K562 (cell line): ENCODE data around the gene MDK. TPM values are rescaled to one million over a fixed set of nuclear protein-coding genes. Genes with fewer than 3 reads are reported as not detected.

Experiments used
- BRCA1 ChIP-seq, 2 experiments: fragments of 450-650 bp in 1 of 2; sonication (generic) in 1 of 2; formaldehyde crosslinking in 1 of 2; IDR thresholded peaks; 2 replicates each; pipeline versions ENCODE4 v1.5.0 to v1.6.1; 2017 to 2020; ENCODE audit warnings: mild to moderate bottlenecking in 1 of 2, missing genetic modification reagents in 1 of 2
- BRF2 ChIP-seq: IDR thresholded peaks from 3 replicates; pipeline ENCODE4 v1.6.1; 2011; ENCODE audit warnings: borderline replicate concordance, mild to moderate bottlenecking; ENCODE audit not compliant: insufficient read length, insufficient read depth
- CREB5 ChIP-seq: fragments of 250-450 bp; sonication (Bioruptor Pico); IDR thresholded peaks from 2 replicates; pipeline ENCODE4 v1.5.0; 2020; ENCODE audit warnings: mild to moderate bottlenecking
- CTBP1 ChIP-seq: fragments of 450-650 bp; IDR thresholded peaks from 2 replicates; pipeline ENCODE4 v1.6.1; 2016; ENCODE audit warnings: borderline replicate concordance
- FOXA3 ChIP-seq, 2 experiments: fragments of 450-650 bp in 1 of 2; sonication (generic) in 1 of 2; formaldehyde crosslinking; IDR thresholded peaks in 1 of 2; conservative IDR thresholded peaks in 1 of 2; 2 replicates each; pipeline versions ENCODE4 v1.4.0 to v1.8.0; 2020 to 2022; ENCODE audit warnings: mild to moderate bottlenecking in 2 of 2, missing genetic modification reagents in 1 of 2
- GABPB1 ChIP-seq: sonication (generic); formaldehyde crosslinking; IDR thresholded peaks from 2 replicates; pipeline ENCODE4 v1.8.0; 2022; ENCODE audit warnings: mild to moderate bottlenecking, missing genetic modification reagents
- GTF2A2 ChIP-seq: IDR thresholded peaks from 2 replicates; pipeline ENCODE4 v1.6.1; 2016; ENCODE audit warnings: mild to moderate bottlenecking, missing genetic modification characterization, missing compliant biosample characterization
- KAT8 ChIP-seq: fragments of 450-650 bp; IDR thresholded peaks from 2 replicates; pipeline ENCODE4 v1.6.1; 2016; ENCODE audit warnings: low read depth, mild to moderate bottlenecking
- MAFK ChIP-seq: IDR thresholded peaks from 2 replicates; pipeline ENCODE4 v1.6.1; 2011; ENCODE audit warnings: low read length, improper control_type of control experiment
- MCM7 ChIP-seq, 2 experiments: fragments of 450-650 bp; IDR thresholded peaks; 2 replicates each; pipeline ENCODE4 v1.6.1; 2016 to 2018
- MED1 ChIP-seq: sonication (generic); formaldehyde crosslinking; IDR thresholded peaks from 2 replicates; pipeline ENCODE4 v1.8.1; 2023; ENCODE audit warnings: missing genetic modification reagents, borderline replicate concordance
- MTA1 ChIP-seq: fragments of 450-650 bp; IDR thresholded peaks from 2 replicates; pipeline ENCODE4 v1.6.1; 2017; ENCODE audit warnings: borderline replicate concordance
- NCOA6 ChIP-seq: fragments of 450-650 bp; IDR thresholded peaks from 2 replicates; pipeline ENCODE4 v1.6.1; 2017; ENCODE audit warnings: mild to moderate bottlenecking
- NKRF ChIP-seq: fragments of 450-650 bp; IDR thresholded peaks from 2 replicates; pipeline ENCODE4 v1.6.1; 2016; ENCODE audit warnings: borderline replicate concordance
- PCBP1 ChIP-seq: fragments of 200-400 bp; formaldehyde crosslinking; IDR thresholded peaks from 2 replicates; pipeline ENCODE4 v1.6.1; 2018; ENCODE audit warnings: mild to moderate bottlenecking, low read depth, low read length; ENCODE audit not compliant: poor library complexity, severe bottlenecking
- POLR2A ChIP-seq: fragments of 450-650 bp; conservative IDR thresholded peaks from 2 replicates; pipeline ENCODE4 v1.6.1; 2016
- RB1 ChIP-seq: fragments of 450-650 bp; IDR thresholded peaks from 2 replicates; pipeline ENCODE4 v1.6.1; 2017; ENCODE audit warnings: low read depth, mild to moderate bottlenecking
- RBM39 ChIP-seq: fragments of 200-400 bp; formaldehyde crosslinking; optimal IDR thresholded peaks from 2 replicates; pipeline ENCODE3; 2018; ENCODE audit warnings: low read depth, low read length
- SNAPC5 ChIP-seq: fragments of 250-450 bp; sonication (Bioruptor Pico); IDR thresholded peaks from 2 replicates; pipeline ENCODE4 v1.8.0; 2021; ENCODE audit warnings: moderate library complexity, mild to moderate bottlenecking, inconsistent platforms
- TBL1XR1 ChIP-seq, 2 experiments: IDR thresholded peaks; 2 replicates each; pipeline ENCODE4 v1.6.1; 2012; ENCODE audit warnings: improper control_type of control experiment in 2 of 2, low read length in 2 of 2, mild to moderate bottlenecking in 1 of 2
- TCF7 ChIP-seq: sonication (generic); IDR thresholded peaks from 2 replicates; pipeline ENCODE4 v1.6.1; 2016; ENCODE audit warnings: antibody characterized with exemption, borderline replicate concordance
- ZNF124 ChIP-seq: sonication (generic); formaldehyde crosslinking; IDR thresholded peaks from 2 replicates; pipeline ENCODE4 v1.8.1; 2022; ENCODE audit warnings: missing genetic modification reagents
- ZNF23 ChIP-seq: fragments of 250-450 bp; sonication (Bioruptor Pico); IDR thresholded peaks from 2 replicates; pipeline ENCODE4 v1.4.0; 2020; ENCODE audit warnings: mild to moderate bottlenecking
- ZNF644 ChIP-seq: fragments of 200-800 bp; sonication (Bioruptor generic); IDR thresholded peaks from 2 replicates; pipeline ENCODE4 v1.6.1; 2016; ENCODE audit warnings: low read depth, missing genetic modification characterization, missing compliant biosample characterization
- polyA plus RNA-seq, 8 experiments: library from polyadenylated mRNA; depleted of rRNA in 4 of 8; stranded (reverse) in 5 of 8; unstranded in 3 of 8; fragments of >200 nt; fragmentation: Nextera tagmentation in 2 of 8; fragmentation: Illumina TruSeq in 1 of 8; extraction: Ambion mirVana in 2 of 8; extraction: Trizol in 1 of 8; gene quantifications; 2 replicates each; pipeline versions ENCODE4 v1.2.1 to v1.2.3, GENCODE V29; 2011 to 2014; ENCODE audit warnings: inconsistent platforms in 1 of 8, missing spikeins in 1 of 8
- total RNA-seq, 7 experiments: library from RNA; depleted of rRNA in 6 of 7; stranded (reverse); fragments of >200 nt in 6 of 7; fragmentation: Illumina TruSeq in 2 of 7; extraction: Trizol in 2 of 7; gene quantifications; 2 replicates each; pipeline versions ENCODE4 v1.2.1 to v1.2.3, GENCODE V29; 2011 to 2021; ENCODE audit warnings: low replicate concordance in 1 of 7

MDK gene
- total and polyA plus RNA-seq, 9 of the 15 experiments (the other 6 are each of a cell fraction or from before 2014, with no cell fraction given) = 20.7 to 700 (median 350) TPM

GRCh38 chr11:46389450-46390330, 8.2 kb downstream of the MDK start (continued):
- no peak for TF ChIP-seq ZNF644 (tag)
- peak; percentile 46; the same call in 1 of the 2 replicates for TF ChIP-seq CTBP1
- no peak for TF ChIP-seq POLR2A
- TF ChIP-seq KAT8 = no peak
- no peak for TF ChIP-seq FOXA3 (CRISPR knock-in tag; conservative IDR thresholded peaks at IDR 0.05 in 1 of 2, IDR thresholded peaks at IDR 0.05 in 1 of 2)
- TF ChIP-seq ZNF23 = no peak
- TF ChIP-seq NKRF = peak; percentile 27; the same call in 1 of the 2 replicates
- TF ChIP-seq MED1 (CRISPR knock-in tag) = no peak
- TF ChIP-seq BRF2 = no peak
- no peak for TF ChIP-seq CREB5
- peak; percentile 68; the same call in 1 of the 2 replicates for TF ChIP-seq GABPB1 (CRISPR knock-in tag)
- no peak for TF ChIP-seq ZNF124 (CRISPR knock-in tag)
- TF ChIP-seq TBL1XR1 (IDR thresholded peaks at IDR 0.05; ENCODE audit: low read length in 2 of 2) = no peak
- TF ChIP-seq MAFK = no peak
- TF ChIP-seq SNAPC5 (CRISPR knock-in tag) = no peak
- TF ChIP-seq GTF2A2 = no peak
- TF ChIP-seq NCOA6 = no peak
- TF ChIP-seq RB1 = peak; percentile 68
- no peak for TF ChIP-seq BRCA1 (IDR thresholded peaks at IDR 0.05)
- TF ChIP-seq BRCA1 (CRISPR knock-in tag; IDR thresholded peaks at IDR 0.05) = no peak
- TF ChIP-seq TCF7 = no peak
- no peak for TF ChIP-seq MCM7 (IDR thresholded peaks at IDR 0.05)
- no peak for TF ChIP-seq RBM39
- TF ChIP-seq MTA1 = no peak
- peak; percentile 24 for TF ChIP-seq PCBP1
